Panc1 (cell line): ENCODE results near the gene PHF14.

ENCODE experiments used
- CTCF ChIP-seq: fragments of 450-650 bp; IDR thresholded peaks from 2 replicates; pipeline ENCODE4 v1.5.1; 2017; ENCODE audit warnings: mild to moderate bottlenecking
- POLR2AphosphoS5 ChIP-seq: IDR thresholded peaks from 2 replicates; pipeline ENCODE4 v1.6.1; 2012; ENCODE audit warnings: mild to moderate bottlenecking, low read depth, low read length, moderate library complexity
- REST ChIP-seq, 2 experiments: IDR thresholded peaks; 2 replicates each; pipeline ENCODE4 v1.6.1; 2011 to 2012; ENCODE audit warnings: low read depth in 2 of 2, control low read depth in 1 of 2, low read length in 1 of 2, mild to moderate bottlenecking in 1 of 2, moderate library complexity in 1 of 2; ENCODE audit not compliant: insufficient read depth in 1 of 2
- TCF7L2 ChIP-seq: IDR thresholded peaks from 2 replicates; pipeline ENCODE4 v1.6.1; 2011; ENCODE audit warnings: mild to moderate bottlenecking, low read depth, low read length, inconsistent platforms

GRCh38 chr7:11213266-11213665 lies 239.6 kb downstream of the PHF14 start:
- TF ChIP-seq CTCF (no peak), POLR2AphosphoS5 (no peak), TCF7L2 (no peak), REST (IDR thresholded peaks at IDR 0.05; ENCODE audit: insufficient read depth in 1 of 2, low read depth in 2 of 2, low read length in 1 of 2) (no peak)
